Prostate gland (tissue), 2 donors: ENCODE results near the gene EARS2. TPM values are rescaled to one million over a fixed set of nuclear protein-coding genes. Genes with fewer than 3 reads are reported as not detected.

Experiments
- DNase-seq: peaks from one replicate; pipeline ENCODE4 v3.0.0-alpha.2; 2019; ENCODE audit warnings: low spot score
- H3K27ac ChIP-seq, 2 donors: fragments of 200-600 bp; sonication (generic); 2 replicates each; pipeline ENCODE4 v1.5.1; 2017 to 2019
- H3K27me3 ChIP-seq: fragments of 200-600 bp; sonication (generic); replicated peaks from 2 replicates; pipeline ENCODE4 v1.5.1; 2019; ENCODE audit not compliant: insufficient read depth
- H3K36me3 ChIP-seq, 2 donors: fragments of 200-600 bp; sonication (generic); 1 replicate in 1 of 2; 2 replicates in 1 of 2; pipeline versions ENCODE4 v1.5.1 to v1.8.1; 2017 to 2019
- H3K4me1 ChIP-seq: fragments of 200-600 bp; sonication (generic); replicated peaks from 2 replicates; pipeline ENCODE4 v1.5.1; 2019
- H3K4me3 ChIP-seq, 2 donors: fragments of 200-600 bp; sonication (generic); 2 replicates each; pipeline ENCODE4 v1.5.1; 2017 to 2019
- H3K9me3 ChIP-seq: fragments of 200-600 bp; sonication (generic); 2 replicates; pipeline ENCODE4 v1.5.1; 2017
- POLR2A ChIP-seq: fragments of 450-650 bp; IDR thresholded peaks from one replicate; pipeline ENCODE4 v1.6.1; 2016; ENCODE audit warnings: antibody characterized with exemption, mild to moderate bottlenecking
- POLR2AphosphoS5 ChIP-seq: sonication (generic); formaldehyde crosslinking; IDR thresholded peaks from one replicate; pipeline ENCODE4 v1.6.1; 2017; ENCODE audit warnings: antibody characterized with exemption
- WGBS: methylation state at CpG from one replicate; pipeline ENCODE4 v1.1.5; 2018; 5-methylcytosine and 5-hydroxymethylcytosine counted together
- intact Hi-C: fragments of 100-400 bp; cut with DNase I; formaldehyde crosslinking; loops from one replicate; pipeline ENCODE4 v1.14.2; 2022
- total RNA-seq, 2 donors: library from RNA; depleted of rRNA; stranded (reverse); fragments of >200 nt; gene quantifications; one replicate each; pipeline ENCODE4 v1.1.0, GENCODE V29; 2016
- TF ChIP-seq, protein P1 (sequence below), 4 experiments: fragments of 200-600 bp in 2 of 4; fragments of 450-650 bp in 2 of 4; sonication (generic) in 2 of 4; IDR thresholded peaks; 1 replicate in 3 of 4; 2 replicates in 1 of 4; pipeline ENCODE4 v1.5.1; 2016 to 2019; ENCODE audit warnings: antibody characterized with exemption in 4 of 4, mild to moderate bottlenecking in 2 of 4, moderate library complexity in 2 of 4

EARS2 gene
- total RNA-seq, 2 donors from 2014 or later: 40.3 to 60.2 TPM

GRCh38 chr16:23528644-23529310, 28.4 kb downstream of the EARS2 start:
- TF ChIP-seq POLR2A: no peak
- TF ChIP-seq, protein P1, sequence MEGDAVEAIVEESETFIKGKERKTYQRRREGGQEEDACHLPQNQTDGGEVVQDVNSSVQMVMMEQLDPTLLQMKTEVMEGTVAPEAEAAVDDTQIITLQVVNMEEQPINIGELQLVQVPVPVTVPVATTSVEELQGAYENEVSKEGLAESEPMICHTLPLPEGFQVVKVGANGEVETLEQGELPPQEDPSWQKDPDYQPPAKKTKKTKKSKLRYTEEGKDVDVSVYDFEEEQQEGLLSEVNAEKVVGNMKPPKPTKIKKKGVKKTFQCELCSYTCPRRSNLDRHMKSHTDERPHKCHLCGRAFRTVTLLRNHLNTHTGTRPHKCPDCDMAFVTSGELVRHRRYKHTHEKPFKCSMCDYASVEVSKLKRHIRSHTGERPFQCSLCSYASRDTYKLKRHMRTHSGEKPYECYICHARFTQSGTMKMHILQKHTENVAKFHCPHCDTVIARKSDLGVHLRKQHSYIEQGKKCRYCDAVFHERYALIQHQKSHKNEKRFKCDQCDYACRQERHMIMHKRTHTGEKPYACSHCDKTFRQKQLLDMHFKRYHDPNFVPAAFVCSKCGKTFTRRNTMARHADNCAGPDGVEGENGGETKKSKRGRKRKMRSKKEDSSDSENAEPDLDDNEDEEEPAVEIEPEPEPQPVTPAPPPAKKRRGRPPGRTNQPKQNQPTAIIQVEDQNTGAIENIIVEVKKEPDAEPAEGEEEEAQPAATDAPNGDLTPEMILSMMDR (IDR thresholded peaks at IDR 0.05): no peak
- TF ChIP-seq POLR2AphosphoS5: no peak
- Histone ChIP-seq H3K4me1 (no peaks in the 10 kb centered on the region), H3K9me3 (no peaks in the 10 kb centered on the region), H3K27ac (no peak overlapping the region), H3K36me3 (peaks cover 3 to 15% of the 10 kb centered on the region in 2 donors), H3K27me3 (no peaks in the 10 kb centered on the region), H3K4me3 (no peak overlapping the region)
- intact Hi-C loops: no loop called here
- 91% methylated on average over 10 of the region's 10 CpGs for WGBS
- no peak for DNase-seq

- Histone ChIP-seq H3K4me1 (no peaks in the 10 kb centered on the region), H3K27ac (no peak overlapping the region), H3K36me3 (peaks cover 6 to 20% of the 10 kb centered on the region in 2 donors), H3K27me3 (no peaks in the 10 kb centered on the region), H3K9me3 (no peaks in the 10 kb centered on the region), H3K4me3 (no peak overlapping the region)
- no peak for DNase-seq
- intact Hi-C loops: no loop called here
- 77% methylated on average over 11 of the region's 11 CpGs for WGBS
- TF ChIP-seq, protein P1 (IDR thresholded peaks at IDR 0.05): no peak
- no peak for TF ChIP-seq POLR2A
- TF ChIP-seq POLR2AphosphoS5: no peak
Observed at GRCh38 chr16:23527961-23528643, 29.0 kb downstream of the EARS2 start.

GRCh38 chr16:23524886-23525285, 32.3 kb downstream of the EARS2 start:
- intact Hi-C loops: no loop called here
- no peaks in the 10 kb centered on the region for H3K27me3 ChIP-seq

GRCh38 chr16:23523876-23524385, 33.2 kb downstream of the EARS2 start:
- H3K27ac ChIP-seq: no peak overlapping the region
- no peak overlapping the region for H3K4me3 ChIP-seq
- peaks cover 6 to 7% of the 10 kb centered on the region in 2 donors for H3K36me3 ChIP-seq
- 93% methylated on average over 7 of the region's 7 CpGs for whole genome bisulfite sequencing
- no peak for TF ChIP-seq POLR2AphosphoS5
- TF ChIP-seq, protein P1 (IDR thresholded peaks at IDR 0.05): no peak
- intact Hi-C loops: no loop called here
- H3K27me3 ChIP-seq: no peaks in the 10 kb centered on the region
- no peaks in the 10 kb centered on the region for H3K9me3 ChIP-seq
- no peak for DNase-seq
- H3K4me1 ChIP-seq: no peaks in the 10 kb centered on the region

More at GRCh38 chr16:23524886-23525285, 32.3 kb downstream of the EARS2 start:
- Histone ChIP-seq H3K9me3 (no peaks in the 10 kb centered on the region), H3K36me3 (peaks cover 6 to 16% of the 10 kb centered on the region in 2 donors), H3K27ac (no peak overlapping the region), H3K4me1 (no peaks in the 10 kb centered on the region), H3K4me3 (no peak overlapping the region)
- DNase-seq: no peak
- 95% methylated on average over 3 of the region's 3 CpGs for WGBS
- TF ChIP-seq, protein P1 (IDR thresholded peaks at IDR 0.05): no peak
- no peak for TF ChIP-seq POLR2A
- TF ChIP-seq POLR2AphosphoS5: no peak
